Testis (tissue), 2 donors: Measurements from ENCODE around the gene FUNDC2.

Experiments used
- CTCF ChIP-seq, 3 experiments: fragments of 450-650 bp in 2 of 3; fragments of 200-600 bp in 1 of 3; sonication (generic) in 1 of 3; IDR thresholded peaks; one replicate each; pipeline ENCODE4 v1.5.1; 2016 to 2019; ENCODE audit warnings: antibody characterized with exemption in 3 of 3, mild to moderate bottlenecking in 2 of 3, moderate library complexity in 1 of 3
- POLR2A ChIP-seq: fragments of 450-650 bp; IDR thresholded peaks from one replicate; pipeline ENCODE4 v1.6.1; 2017; ENCODE audit warnings: antibody characterized with exemption, mild to moderate bottlenecking, moderate library complexity

- TF ChIP-seq CTCF (IDR thresholded peaks at IDR 0.05) (no peak), POLR2A (no peak)
Measured at GRCh38 chrX:155055494-155055893, 28.9 kb downstream of the FUNDC2 start.
